ENCODE measurements around the gene PTPN1. TPM values are rescaled to one million over a fixed set of nuclear protein-coding genes. Genes with fewer than 3 reads are reported as not detected.

PTPN1 gene
- total RNA-seq, 1 donor from 2014 or later, result 47.5 TPM

GRCh38 chr20:50628853-50629669, 118.9 kb downstream of the PTPN1 start:
- H3K27ac Mint-ChIP-seq (ENCODE audit: unreplicated experiment), result no peak overlapping the region
- no peak for TF ChIP-seq CTCF (IDR thresholded peaks at IDR 0.05; ENCODE audit: partially characterized antibody, unreplicated experiment)
- H3K9me3 Mint-ChIP-seq (ENCODE audit: unreplicated experiment), result peaks cover 3% of the 10 kb centered on the region
- H3K36me3 Mint-ChIP-seq (ENCODE audit: unreplicated experiment), result no peaks in the 10 kb centered on the region
- peaks cover 7% of the 10 kb centered on the region for H3K27me3 Mint-ChIP-seq (ENCODE audit: unreplicated experiment)
- H3K4me3 Mint-ChIP-seq (ENCODE audit: unreplicated experiment), result no peak overlapping the region
- DNase-seq, result no peak
- H3K4me1 Mint-ChIP-seq (ENCODE audit: low read depth, unreplicated experiment), result peaks cover 17% of the 10 kb centered on the region

- TF ChIP-seq CTCF (IDR thresholded peaks at IDR 0.05; ENCODE audit: partially characterized antibody, unreplicated experiment), result no peak
- Mint-ChIP-seq H3K36me3 (ENCODE audit: unreplicated experiment) (no peaks in the 10 kb centered on the region), H3K9me3 (ENCODE audit: unreplicated experiment) (peaks cover 7% of the 10 kb centered on the region), H3K27me3 (ENCODE audit: unreplicated experiment) (peaks cover 8% of the 10 kb centered on the region), H3K4me3 (ENCODE audit: unreplicated experiment) (no peak overlapping the region), H3K27ac (ENCODE audit: unreplicated experiment) (no peak overlapping the region), H3K4me1 (ENCODE audit: low read depth, unreplicated experiment) (peaks cover 17% of the 10 kb centered on the region)
- DNase-seq, result no peak
These were observed 119.5 kb downstream of the PTPN1 start for GRCh38 chr20:50629670-50630045.

GRCh38 chr20:50630578-50631263, 120.5 kb downstream of the PTPN1 start:
- no peak overlapping the region for H3K4me3 Mint-ChIP-seq (ENCODE audit: unreplicated experiment)
- no peak for DNase-seq
- peaks cover 13% of the 10 kb centered on the region for H3K4me1 Mint-ChIP-seq (ENCODE audit: low read depth, unreplicated experiment)
- H3K9me3 Mint-ChIP-seq (ENCODE audit: unreplicated experiment), result peaks cover 10% of the 10 kb centered on the region
- no peaks in the 10 kb centered on the region for H3K36me3 Mint-ChIP-seq (ENCODE audit: unreplicated experiment)
- no peak for TF ChIP-seq CTCF (IDR thresholded peaks at IDR 0.05; ENCODE audit: partially characterized antibody, unreplicated experiment)
- no peak overlapping the region for H3K27ac Mint-ChIP-seq (ENCODE audit: unreplicated experiment)
- peaks cover 13% of the 10 kb centered on the region for H3K27me3 Mint-ChIP-seq (ENCODE audit: unreplicated experiment)

- peaks cover 14% of the 10 kb centered on the region for H3K27me3 Mint-ChIP-seq (ENCODE audit: unreplicated experiment)
- no peak for TF ChIP-seq CTCF (IDR thresholded peaks at IDR 0.05; ENCODE audit: partially characterized antibody, unreplicated experiment)
- H3K27ac Mint-ChIP-seq (ENCODE audit: unreplicated experiment), result no peak overlapping the region
- no peak for DNase-seq
- no peak overlapping the region for H3K4me3 Mint-ChIP-seq (ENCODE audit: unreplicated experiment)
- H3K4me1 Mint-ChIP-seq (ENCODE audit: low read depth, unreplicated experiment), result peaks cover 16% of the 10 kb centered on the region
- no peaks in the 10 kb centered on the region for H3K36me3 Mint-ChIP-seq (ENCODE audit: unreplicated experiment)
- peaks cover 11% of the 10 kb centered on the region for H3K9me3 Mint-ChIP-seq (ENCODE audit: unreplicated experiment)
These were observed 122.1 kb downstream of the PTPN1 start for GRCh38 chr20:50632236-50632635.

GRCh38 chr20:50632701-50633100, 122.5 kb downstream of the PTPN1 start:
- Mint-ChIP-seq H3K27ac (ENCODE audit: unreplicated experiment) (no peak overlapping the region), H3K4me1 (ENCODE audit: low read depth, unreplicated experiment) (peaks cover 16% of the 10 kb centered on the region), H3K27me3 (ENCODE audit: unreplicated experiment) (peaks cover 17% of the 10 kb centered on the region), H3K9me3 (ENCODE audit: unreplicated experiment) (peaks cover 13% of the 10 kb centered on the region), H3K36me3 (ENCODE audit: unreplicated experiment) (no peaks in the 10 kb centered on the region), H3K4me3 (ENCODE audit: unreplicated experiment) (no peak overlapping the region)
- no peak for DNase-seq
- no peak for TF ChIP-seq CTCF (IDR thresholded peaks at IDR 0.05; ENCODE audit: partially characterized antibody, unreplicated experiment)
